ENCODE measurements around the gene DNAH6.

Gene DNAH6

DNA sequence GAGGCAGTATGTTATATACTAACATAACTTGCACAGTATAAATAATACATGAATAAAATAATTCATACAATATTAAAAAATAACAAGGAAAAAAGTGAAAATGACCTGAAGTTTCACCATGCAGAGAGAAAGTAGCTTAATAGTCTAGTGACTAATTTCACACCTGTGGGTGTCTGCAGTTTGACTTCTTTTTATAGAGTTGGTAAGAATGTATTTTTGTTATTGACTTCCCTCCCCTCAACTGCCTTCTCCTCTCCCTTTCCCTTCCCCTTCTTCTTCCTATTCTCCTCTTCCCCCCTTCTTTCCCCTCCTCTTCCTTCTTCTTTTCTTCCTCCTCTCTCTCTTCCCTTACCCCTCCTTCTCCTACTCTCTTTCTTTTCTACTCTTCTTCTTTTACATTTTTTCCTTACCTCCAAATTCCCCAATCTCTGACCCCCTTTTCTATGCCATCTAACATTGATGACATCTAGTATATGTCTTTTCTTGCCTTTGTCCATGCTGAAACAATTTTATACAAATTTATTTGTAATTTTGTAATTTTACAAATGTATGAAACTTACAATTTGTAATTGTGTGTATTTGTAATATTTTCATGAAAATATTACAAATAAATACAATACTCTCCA lies 3.1 kb downstream of the DNAH6 start:
- H3K27ac ChIP-seq: no peak overlapping the region
- no peak overlapping the region for H3K4me3 ChIP-seq (ENCODE audit: low read depth, low read length)
- H3K9me3 ChIP-seq (ENCODE audit: severe bottlenecking): peaks cover 2% of the 10 kb centered on the region
- no peaks in the 10 kb centered on the region for H3K27me3 ChIP-seq (ENCODE audit: insufficient read depth, low read depth, severe bottlenecking)
- TF ChIP-seq CTCF (IDR thresholded peaks at IDR 0.05; ENCODE audit: low read depth, low read length): no peak
- no peak for DNase-seq
- no peaks in the 10 kb centered on the region for H3K36me3 ChIP-seq

DNA sequence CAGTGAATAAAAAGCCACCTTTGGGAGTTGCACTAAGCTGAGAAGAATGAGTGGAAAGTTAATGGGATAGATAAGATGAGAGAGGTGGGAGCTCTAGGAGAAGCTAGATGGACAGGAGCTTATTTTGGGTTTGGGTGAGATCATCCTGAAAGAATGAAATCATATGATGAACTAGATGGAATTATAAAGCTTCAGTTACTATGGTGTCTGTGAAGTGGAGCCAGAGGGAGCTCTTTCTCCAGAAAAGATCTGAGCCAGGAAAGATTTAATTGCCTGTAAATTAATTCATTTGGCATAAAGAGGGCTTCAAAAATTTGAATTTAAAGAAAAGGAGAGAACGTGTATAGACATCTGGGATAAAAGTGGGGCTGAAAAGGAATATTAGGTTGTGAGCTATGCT lies 10.3 kb downstream of the DNAH6 start:
- DNase-seq: no peak
- Histone ChIP-seq H3K4me3 (ENCODE audit: low read depth, low read length) (no peak overlapping the region), H3K36me3 (no peaks in the 10 kb centered on the region), H3K27me3 (ENCODE audit: insufficient read depth, low read depth, severe bottlenecking) (no peaks in the 10 kb centered on the region), H3K27ac (no peak overlapping the region), H3K9me3 (ENCODE audit: severe bottlenecking) (peaks cover 2% of the 10 kb centered on the region)
- TF ChIP-seq CTCF (IDR thresholded peaks at IDR 0.05; ENCODE audit: low read depth, low read length): no peak

DNA sequence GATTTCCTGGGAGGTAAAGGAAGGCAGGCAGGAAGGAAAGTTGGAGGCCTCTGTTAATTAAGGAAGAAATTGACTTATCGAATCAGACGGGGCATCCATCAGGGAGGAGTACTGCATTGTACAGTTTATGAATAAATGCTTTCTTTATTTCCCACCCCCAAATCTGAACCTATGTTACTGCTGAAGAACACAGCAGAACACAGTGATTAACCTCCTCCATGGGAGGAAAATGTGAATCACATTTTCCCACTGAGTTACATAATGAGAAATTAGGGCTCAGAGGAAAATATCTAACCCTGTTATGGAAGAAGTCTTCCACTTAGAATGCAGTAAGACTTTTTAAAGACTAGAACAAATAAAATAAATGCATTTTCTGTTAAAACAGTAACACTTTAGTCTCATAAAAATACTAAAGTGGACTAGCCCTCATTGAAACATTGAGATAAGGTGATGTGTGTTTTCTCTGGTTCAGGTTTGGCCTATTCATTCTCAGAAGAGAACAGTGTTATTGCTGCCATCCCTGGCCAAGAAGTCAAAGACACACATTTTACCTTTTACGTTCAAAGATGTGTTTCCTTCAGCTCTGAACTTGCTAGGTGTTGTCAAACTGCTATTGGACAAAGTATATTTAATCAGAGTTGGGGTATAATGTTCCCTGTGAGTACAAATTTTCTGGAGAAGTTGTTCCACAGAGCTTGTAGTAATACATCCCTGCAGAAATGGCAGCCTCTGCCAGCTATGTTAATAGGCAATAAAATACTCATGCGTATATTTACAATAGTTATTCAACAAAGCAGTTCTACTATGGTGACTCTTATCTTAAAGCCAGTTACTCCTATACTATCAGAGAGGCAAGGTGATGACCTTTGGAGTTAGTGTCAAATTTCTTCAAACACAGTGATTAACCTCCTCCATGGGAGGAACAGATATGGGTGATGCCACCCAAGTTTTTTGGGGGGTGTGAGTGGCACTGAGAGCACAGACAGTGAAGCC lies 11.1 kb downstream of the DNAH6 start:
- H3K9me3 ChIP-seq (ENCODE audit: severe bottlenecking): no peaks in the 10 kb centered on the region
- TF ChIP-seq CTCF (IDR thresholded peaks at IDR 0.05; ENCODE audit: low read depth, low read length): no peak
- no peaks in the 10 kb centered on the region for H3K36me3 ChIP-seq
- no peak overlapping the region for H3K4me3 ChIP-seq (ENCODE audit: low read depth, low read length)
- DNase-seq: no peak
- no peaks in the 10 kb centered on the region for H3K27me3 ChIP-seq (ENCODE audit: insufficient read depth, low read depth, severe bottlenecking)
- H3K27ac ChIP-seq: no peak overlapping the region

DNA sequence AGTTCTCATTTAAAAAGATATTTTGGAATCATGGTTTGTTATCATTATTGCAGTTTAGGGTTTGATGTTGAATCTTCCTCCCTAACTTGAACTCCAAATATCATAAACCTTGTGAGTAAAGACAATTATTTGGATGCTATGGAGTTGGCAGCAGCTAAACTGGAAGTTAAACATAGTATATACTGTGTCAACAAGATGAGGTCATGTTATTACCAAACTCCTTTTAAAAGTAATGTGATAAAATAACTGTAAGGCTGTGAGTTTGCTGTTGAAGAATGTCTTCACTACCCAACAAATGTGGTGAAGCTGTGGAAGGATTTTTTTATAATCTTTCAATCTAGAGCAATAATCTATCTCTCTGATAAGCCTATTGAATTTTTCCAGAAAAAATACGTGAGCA lies 16.0 kb downstream of the DNAH6 start:
- DNase-seq: no peak
- H3K27ac ChIP-seq: no peak overlapping the region
- H3K9me3 ChIP-seq (ENCODE audit: severe bottlenecking): no peaks in the 10 kb centered on the region
- H3K27me3 ChIP-seq (ENCODE audit: insufficient read depth, low read depth, severe bottlenecking): no peaks in the 10 kb centered on the region
- H3K36me3 ChIP-seq: no peaks in the 10 kb centered on the region
- no peak overlapping the region for H3K4me3 ChIP-seq (ENCODE audit: low read depth, low read length)
- no peak for TF ChIP-seq CTCF (IDR thresholded peaks at IDR 0.05; ENCODE audit: low read depth, low read length)

GRCh38 chr2:84534225-84534624 lies 17.9 kb downstream of the DNAH6 start:
- H3K4me3 ChIP-seq (ENCODE audit: low read depth, low read length): no peak overlapping the region
- TF ChIP-seq CTCF (IDR thresholded peaks at IDR 0.05; ENCODE audit: low read depth, low read length): no peak
- DNase-seq: no peak
- H3K27ac ChIP-seq: no peak overlapping the region
- H3K27me3 ChIP-seq (ENCODE audit: insufficient read depth, low read depth, severe bottlenecking): no peaks in the 10 kb centered on the region
- no peaks in the 10 kb centered on the region for H3K9me3 ChIP-seq (ENCODE audit: severe bottlenecking)
- H3K36me3 ChIP-seq: no peaks in the 10 kb centered on the region

Data from WERI-Rb-1 (cell line).